NCI-H2107 (cell line): Measurements from ENCODE around the gene CC2D2B.
"Not testable (repeated sequence)": the region's sequence is repeated elsewhere in the genome, so short reads cannot be mapped to it uniquely, and the experiment has no call there.

ENCODE experiments used
- DNase-seq: peaks from one replicate; lab custom pipeline; 2025; lab: John Stamatoyannopoulos, UW

The CC2D2B gene

DNA sequence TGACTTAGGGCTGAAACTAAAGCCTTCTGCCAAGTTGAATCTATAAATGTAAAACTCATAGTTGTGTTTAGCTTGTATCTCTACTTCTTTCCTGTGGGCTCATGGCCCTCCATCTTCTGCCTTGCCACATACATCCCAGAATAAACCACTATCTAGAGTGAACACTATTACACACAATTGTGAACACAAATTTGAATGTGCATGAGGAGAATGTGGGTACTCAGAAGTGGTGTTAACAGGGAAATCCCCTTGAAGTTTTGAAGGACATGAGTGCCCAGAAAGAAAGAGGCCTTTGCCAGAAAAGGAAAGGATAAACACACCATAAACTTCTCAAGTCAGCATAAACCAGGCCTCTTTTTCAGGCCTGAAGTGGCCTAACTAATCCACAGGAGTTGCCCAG is 115.4 kb downstream of the CC2D2B start:
- no peak for DNase-seq

DNA sequence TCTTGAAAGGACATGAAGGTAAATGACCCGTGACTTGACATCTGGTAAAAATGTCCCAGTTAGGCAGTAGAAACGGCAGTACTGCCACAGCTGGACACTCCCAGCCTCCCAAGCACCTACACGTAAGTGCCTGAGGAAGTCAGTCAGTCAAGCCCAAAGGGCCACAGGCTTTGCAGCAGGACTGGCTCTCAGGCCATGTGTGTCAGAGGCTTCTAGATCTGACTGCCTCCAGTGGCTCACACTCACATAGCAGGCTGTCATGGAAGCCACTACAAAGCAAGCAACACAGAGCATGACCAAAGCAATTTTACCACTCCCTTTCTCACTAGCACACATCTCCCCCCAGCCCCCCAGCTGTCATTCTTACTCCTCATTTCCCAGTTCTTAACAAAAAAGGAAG is 117.8 kb downstream of the CC2D2B start:
- DNase-seq = no peak

DNA sequence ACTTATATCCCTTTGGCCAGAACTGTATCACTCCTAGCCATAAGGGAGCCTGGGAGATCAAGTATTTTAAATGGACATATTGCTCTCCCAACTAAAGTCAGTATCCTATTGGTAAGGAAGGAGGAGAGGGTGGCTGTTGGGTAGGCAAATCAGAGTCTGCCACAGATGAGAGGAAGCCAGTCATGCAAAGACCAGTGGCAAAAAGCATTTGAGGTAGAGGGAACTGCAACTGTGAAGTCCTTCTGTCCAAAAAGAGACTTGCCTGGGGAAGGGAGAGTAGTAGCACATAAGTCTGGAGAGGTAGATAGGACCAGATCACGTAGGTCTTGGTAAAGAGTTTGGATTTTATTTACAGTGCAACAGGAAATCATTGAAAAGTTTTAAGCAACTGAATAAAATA is 126.8 kb downstream of the CC2D2B start:
- no peak for DNase-seq

DNA sequence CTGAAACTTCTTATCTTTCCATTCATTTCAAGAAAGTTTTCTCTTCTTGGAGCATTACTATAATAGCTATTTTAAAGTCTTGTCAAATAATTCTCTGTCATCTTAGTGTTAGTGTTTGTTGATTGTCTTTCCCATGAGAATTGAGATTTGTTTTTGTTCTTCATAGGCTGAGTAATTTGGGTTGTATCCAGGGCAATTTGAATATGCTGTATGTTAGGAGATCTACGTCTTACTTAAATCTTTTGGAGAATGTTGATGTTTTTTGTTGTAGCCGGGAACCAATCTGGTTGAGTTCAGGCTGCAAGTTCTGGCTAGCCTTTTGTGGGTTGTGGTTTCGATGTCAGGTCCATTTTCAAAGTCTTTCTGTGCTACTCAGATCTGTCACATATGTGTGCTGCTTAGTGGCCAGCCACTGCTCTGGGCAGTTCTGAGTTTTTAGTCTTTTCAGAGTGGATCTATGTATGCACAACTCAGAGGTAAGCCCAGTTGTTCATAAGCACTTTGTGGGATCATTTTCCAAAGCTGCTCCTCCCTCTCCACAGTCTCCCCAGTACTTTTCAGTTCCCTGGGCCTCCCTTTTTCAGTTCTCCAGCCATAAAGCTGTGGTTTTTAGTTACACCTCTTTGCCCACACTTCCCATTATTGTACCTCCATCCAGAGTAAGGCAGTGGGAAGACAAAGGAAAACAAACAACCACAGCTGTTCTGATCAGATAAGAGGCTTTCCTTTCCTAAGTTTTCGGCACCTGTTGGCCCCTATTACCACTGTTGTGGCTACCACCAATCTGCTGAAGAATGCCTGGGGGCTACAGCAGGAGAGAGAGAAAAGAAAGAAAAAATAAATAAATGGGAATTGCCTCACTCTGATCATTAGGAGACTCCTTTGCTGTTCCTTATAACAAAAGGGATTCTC is 131.0 kb downstream of the CC2D2B start:
- DNase-seq = no peak

DNA sequence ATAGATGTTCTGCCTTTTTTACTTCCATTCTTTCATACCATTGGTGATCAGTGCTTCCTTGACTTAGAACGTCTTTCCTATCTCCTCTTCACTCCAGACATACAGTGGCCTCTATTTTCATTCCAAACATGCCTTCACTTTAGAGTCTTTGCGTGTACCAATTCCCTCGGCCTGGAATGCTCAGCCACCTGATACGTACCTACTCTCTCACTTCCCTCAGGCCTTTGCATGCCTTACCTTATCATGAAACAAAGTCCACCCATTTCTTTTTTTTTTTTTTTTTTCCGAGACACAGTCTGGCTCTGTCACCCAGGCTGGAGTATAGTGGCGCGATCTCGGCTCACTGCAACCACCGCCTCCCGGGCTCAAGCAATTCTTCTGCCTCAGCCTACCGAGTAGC is 133.4 kb downstream of the CC2D2B start:
- DNase-seq = no peak

DNA sequence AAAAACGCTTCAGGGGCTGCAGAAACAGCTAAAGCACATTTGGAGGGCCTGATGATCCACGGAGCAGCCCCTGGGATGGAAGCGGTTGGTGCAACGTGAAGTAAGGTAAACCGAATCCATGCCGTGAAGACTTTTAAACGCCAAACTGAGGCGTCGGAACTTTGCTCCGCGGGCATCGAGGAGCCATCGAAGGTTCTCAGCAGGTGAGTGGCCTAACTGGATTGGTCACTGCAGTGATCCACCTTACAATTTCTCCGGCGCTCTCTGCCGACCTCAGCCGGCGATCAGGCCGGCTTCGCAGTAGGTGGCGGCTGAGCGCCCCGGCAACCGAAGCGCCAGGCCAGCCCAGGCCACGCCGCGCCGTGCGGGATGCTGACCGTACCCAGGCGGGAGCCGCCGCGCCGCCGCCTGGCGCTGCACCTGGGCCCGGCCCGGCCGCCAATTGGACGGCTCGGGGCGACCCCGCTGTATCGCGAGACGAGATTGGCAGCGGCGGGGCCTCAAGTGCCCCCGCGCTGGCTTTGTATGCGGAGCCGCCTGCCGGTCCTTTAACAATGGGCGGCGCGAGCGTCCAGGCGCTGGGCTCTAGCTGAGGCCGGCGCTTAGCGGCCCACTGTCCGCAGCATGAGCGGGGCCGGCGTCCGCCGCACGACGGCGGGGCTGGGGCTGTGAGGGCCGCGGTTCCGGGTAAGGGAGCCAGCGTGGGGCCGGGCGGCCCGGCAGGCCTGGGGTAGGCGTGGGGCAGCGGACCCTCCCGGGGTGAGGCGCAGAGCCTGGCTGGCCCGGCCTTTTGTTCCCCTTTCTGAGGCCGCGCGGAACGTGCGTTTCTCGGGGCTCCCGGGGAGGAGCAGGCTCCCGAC is 135.5 kb downstream of the CC2D2B start, which contains the start of gene CCNJ:
Gene CCNJ (plus strand): TSS at position 551 of the 860 bp plus-strand sequence. CDS start 811 bp downstream, outside the sequence.
- DNase-seq = peak; percentile 65

DNA sequence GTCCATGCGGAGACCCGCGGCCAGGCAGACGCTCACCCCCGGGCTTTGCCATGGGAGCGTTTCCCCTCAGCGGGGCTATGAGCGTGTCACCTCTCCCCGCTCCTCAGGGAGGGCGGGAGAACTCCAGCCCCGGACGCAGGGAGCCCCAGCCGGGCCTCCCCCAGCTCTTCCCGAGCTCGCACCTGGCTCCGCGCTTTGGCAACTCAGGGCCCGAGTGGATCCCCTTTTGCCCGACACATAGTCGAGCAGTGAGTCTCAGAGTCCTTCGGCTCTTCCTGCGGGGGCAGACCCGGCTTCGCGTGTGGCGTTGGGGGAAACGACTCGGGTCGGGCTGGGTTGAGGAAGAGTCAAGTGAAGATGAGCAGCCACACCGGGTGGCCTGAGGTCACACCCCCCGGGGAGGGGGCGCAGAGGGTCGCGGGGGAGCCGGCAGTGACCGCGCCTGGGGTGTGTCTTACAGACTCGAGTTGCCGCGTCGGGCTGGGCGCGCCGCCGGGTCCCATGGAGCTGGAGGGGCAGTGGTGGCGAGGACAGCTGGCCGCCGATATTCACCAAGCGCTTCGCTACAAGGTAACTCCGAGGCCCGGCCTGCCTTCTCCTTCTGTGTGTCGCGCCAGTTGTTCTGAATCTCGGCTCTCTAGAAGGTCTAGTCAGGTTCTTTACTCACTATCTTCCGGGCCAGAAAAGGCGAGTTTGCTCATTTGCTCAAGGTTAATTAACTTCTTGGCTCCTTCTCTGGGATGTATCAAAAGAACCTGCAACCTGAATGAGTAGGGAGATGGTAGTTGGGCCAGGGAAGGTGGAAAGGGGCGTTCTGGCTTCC is 136.3 kb downstream of the CC2D2B start:
- DNase-seq = no peak

DNA sequence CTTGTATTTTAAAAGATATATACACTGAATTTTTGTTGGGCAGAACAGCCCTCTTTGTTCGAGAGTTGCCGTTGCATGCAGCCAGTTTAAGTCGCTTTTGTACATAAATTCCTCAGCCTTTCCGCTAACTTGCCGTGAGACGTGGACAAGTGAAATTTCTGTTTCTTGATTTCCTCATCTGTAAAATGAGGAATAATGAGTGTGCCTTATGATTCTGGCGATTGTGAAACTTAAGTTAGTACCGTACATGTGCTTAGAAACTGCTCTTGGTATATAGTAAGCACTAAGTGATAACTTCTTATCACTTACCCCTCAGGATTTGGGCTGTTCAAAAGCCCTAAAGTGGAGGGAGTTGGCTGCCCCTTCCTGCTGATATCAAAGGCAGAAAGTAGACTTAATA is 137.0 kb downstream of the CC2D2B start:
- no peak for DNase-seq

DNA sequence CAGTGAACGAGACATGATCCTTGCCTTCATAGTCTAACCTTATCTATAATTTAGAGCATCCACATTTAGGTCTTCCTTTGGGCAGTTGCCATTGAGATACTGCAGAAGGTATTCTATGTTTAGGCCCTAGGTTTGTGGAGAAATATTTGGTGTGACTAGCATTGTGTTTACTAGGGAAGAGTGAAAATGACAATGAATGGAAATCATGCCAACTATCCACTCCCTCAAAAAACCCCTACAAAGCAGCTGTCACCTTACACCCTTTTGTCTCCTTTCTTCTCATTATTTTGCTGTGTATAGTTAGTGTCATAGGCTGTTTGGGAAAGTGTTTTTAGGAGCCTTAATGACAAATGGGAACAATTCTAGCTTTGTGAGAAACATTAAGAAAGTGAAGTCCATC is 138.8 kb downstream of the CC2D2B start:
- no peak for DNase-seq

DNA sequence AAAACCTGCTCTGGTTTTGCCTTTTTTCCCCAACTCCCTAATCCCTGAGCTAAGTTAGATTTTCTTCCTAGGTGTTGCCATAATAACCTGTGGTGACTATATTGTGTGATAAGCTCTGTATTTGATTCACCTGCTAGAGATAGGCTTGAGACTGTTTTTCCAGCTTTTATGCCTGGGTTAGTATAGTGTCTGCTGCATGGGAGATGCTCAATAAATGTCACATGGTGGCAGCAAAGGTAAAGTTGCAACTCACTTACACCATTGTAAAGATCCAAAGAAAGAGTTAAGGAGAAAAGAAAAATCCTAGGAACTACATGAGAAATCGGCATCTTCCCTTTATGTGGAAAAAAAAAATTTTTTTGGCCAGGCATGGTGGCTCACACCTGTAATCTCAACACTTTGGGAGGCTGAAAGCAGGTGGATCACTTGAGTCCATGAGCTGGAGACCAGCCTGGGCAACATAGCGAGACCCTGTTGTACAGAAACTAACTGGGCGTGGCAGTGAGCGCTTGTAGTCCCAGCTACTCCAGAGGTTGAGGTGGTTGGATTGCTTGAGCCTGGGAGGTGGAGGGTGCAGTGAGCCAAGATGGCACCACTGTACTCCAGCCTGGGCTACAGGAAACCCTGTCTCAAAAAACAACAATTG is 139.4 kb downstream of the CC2D2B start:
- DNase-seq = no peak

DNA sequence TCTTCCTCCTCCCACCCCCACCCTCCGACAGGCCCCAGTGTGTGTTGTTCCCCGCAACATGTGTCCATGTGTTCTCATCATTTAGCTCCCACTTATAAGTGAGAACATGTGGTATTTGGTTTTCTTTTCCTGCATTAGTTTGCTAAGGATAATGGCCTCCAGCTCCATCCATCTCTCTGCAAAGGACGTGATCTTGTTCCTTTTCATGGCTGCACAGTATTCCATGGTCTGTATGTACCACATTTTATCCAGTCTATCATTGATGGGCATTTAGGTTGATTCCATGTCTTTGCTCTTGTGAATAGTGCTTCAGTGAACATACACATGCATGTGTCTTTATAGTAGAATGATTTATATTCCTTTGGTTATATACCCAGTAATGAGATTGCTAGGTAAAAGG is 140.2 kb downstream of the CC2D2B start:
- not testable (repeated sequence) for DNase-seq

DNA sequence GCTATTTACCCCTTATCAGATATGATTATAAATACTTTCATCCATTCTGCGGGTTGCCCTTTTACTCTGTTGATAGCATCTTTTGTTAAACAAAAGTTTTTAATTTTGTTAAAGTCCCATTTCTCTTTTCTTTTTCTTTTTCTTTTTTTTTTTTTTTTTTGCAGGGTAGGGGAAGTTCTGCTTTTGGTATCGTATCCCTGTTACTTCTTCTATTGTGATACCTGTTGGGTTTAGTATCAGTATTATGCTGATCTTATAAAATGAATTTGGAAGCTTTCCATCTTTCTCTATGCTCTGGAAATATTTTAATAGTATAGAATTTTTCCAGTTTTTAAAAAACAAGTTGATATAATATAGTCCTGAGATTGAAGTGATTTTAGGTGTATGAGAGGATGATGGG is 141.6 kb downstream of the CC2D2B start:
- no peak for DNase-seq

DNA sequence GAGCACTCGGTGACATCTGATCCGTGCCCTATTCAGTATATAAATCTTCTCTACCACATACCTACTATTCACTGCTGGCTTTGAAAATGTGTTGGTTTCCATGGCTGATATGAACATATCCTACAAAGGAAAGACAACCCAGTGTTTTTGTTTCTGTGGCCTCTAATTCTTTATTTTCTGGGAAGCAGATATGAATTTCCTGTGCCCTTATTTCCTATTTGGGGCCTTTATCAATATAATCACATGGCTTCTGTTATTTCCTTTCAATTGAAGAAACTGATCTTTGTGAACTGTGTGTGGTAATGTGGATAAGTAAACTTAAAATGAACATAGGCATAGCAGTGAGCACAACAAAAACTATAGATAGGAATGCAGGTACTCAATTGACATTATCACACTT is 146.2 kb downstream of the CC2D2B start:
- no peak for DNase-seq

DNA sequence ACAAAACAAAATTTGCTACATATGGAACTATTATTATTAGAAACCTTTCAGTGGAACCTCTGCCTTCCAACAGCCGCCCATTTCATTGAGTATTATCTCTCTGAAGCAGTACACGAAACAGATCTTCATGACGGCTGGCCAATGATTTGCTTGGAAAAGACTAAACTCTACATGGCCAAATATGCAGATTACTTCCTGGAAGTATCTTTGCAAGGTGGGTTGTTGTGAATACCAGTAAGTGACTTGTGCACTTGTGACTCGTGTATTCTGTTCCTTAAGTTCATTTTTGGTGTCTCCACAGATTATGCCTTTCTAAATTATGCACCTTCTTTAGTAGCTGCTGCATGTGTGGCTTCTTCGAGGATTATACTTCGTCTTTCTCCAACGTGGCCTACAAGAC is 149.0 kb downstream of the CC2D2B start:
- no peak for DNase-seq

DNA sequence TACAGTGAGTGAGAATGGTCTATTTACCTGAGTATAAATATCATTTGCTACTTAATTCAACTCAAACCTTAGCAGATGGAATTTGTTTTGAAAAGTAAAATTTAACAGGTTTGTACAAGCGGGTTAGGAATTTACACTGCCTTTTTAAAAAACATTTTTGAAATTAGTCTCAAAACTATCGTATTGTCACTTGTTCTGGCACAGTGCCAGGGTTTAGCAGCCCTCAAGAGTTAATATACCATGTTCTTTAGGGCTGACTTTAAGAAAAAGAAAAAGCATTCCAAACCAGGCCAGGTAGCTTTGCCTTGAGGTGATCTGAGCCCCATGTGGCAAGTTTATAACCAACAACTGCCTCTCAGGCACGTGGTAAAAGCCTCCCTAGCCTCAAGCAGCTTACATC is 153.5 kb downstream of the CC2D2B start:
- no peak for DNase-seq

DNA sequence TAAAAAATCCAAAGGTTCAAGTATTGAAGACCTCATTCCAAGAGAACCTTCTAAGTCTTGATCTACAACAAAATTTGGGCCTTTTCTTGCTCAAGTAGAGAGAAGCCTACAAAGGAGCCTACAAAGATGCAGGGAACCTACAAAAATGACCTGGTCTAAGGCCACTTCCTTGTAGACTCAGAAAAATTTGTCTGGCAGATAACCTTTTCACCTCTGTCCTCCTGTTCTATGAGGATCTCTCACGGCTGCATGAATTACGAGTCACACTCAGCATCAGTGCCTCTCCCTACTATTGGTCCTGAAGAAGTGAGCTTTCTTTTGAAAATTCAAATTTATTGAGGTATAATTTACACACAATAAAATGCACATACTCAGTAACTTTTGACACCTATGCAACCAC is 164.9 kb downstream of the CC2D2B start:
- DNase-seq = no peak

DNA sequence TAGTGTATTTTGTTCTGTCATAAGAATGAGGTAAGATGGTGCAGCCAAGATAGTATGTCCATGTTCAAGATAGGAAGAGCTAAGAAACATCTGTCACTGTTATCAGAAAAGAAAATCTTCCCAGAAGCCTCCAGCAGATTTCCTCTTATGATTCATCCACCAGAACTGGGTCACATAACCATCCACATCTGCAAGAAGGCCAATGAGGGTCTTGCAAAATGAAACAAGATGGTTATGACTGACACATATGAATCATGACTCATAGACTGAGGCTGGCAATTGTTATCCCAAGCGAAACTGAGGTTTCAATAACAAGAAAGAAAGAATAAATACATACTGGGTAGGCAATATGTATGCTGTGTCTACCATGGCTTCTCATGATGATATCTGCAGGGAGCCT is 165.9 kb downstream of the CC2D2B start:
- no peak for DNase-seq

DNA sequence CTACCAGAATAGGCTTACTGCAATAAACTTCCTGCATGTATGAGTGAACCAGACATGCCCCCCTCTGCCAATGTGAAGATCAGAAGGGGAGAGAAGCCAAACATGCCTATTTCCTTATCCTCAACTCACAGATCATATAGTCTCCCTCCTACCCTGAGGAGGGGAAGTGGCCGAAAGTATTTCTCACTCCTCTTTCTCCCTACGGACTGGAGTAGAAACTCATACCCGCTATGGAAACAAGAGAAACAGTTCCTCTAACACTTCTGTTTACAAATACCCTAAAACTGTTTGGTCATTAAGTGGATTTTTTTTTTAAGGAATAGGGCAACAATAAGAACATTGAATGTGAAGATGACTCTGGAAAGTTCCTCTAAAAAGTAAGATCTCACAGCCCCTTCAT is 167.0 kb downstream of the CC2D2B start:
- DNase-seq = no peak

DNA sequence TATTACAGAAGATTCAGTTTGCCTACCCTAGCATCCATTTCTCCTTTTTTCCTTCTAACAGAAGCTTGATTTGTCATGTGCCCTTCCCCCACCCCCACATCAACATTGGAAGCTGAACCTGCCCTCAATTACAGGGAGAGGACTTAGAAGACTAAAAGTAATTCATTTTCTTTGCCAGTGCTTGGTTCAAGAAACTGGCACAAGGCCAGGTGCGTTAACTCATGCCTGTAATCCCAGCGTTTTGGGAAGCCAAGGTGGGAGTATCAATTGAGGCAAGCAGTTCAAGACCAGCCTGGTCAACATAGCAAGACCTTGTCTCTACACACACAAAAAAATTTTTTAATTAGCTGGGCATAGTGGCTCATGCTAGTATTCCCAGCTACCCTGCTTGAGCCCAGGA is 168.2 kb downstream of the CC2D2B start:
- no peak for DNase-seq

DNA sequence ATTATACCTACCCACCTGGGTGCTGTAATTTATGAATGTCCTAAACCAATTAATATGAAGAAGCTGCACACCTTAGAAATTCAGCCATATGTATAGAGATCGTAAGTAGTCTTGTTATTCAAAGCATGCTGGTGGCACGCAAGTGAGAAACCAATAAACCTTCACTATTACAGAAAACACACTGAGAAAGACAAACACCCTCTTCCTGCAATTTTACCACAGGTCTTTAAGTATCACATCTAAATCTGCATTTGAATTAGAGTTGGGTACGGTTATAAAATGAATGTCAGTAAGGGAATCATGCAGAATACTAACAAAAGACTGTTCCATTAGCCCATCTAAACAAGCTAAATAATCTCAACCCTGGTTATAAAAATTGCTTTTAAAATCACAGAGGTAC is 169.4 kb downstream of the CC2D2B start:
- DNase-seq = no peak

DNA sequence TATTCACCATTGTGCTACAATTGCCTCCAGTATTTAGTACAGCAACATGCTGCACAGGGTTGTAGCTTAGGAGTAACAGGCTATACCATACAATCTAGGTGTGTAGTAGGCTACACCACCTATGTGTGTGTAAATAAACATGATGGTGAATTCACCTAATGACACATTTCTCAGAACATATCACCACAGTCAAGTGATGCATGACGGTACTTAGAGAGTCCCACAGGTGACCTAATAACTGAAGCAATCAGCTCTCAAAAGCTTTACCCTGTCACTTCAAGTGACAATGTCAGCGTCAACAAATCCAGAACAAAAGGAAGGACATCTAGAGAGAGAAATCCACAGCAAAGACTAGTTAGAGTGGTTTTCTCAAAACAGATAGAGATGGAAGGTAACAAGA is 174.4 kb downstream of the CC2D2B start:
- no peak for DNase-seq
